Epithelial cell of proximal tubule (primary cell): ENCODE measurements around the gene SLC16A4. TPM values are rescaled to one million over a fixed set of nuclear protein-coding genes. Genes with fewer than 3 reads are reported as not detected.

Source experiments
- DNase-seq: peaks from one replicate; pipeline ENCODE4 v3.0.0-alpha.2; 2011; ENCODE audit warnings: low read depth
- H3K4me3 ChIP-seq: 2 replicates; pipeline ENCODE4 v1.5.1; 2011; ENCODE audit warnings: low read depth, mild to moderate bottlenecking, low read length
- CTCF ChIP-seq: conservative IDR thresholded peaks from 2 replicates; pipeline ENCODE4 v1.5.1; 2012; ENCODE audit warnings: low read depth, mild to moderate bottlenecking, low read length
- total RNA-seq: library from RNA; depleted of rRNA; stranded (reverse); fragments of >200 nt; gene quantifications from 2 replicates; pipeline ENCODE4 v1.2.3, GENCODE V29; 2015

The SLC16A4 gene
- total RNA-seq, 1 donor from 2014 or later, result 12.4 TPM

GRCh38 chr1:110318046-110318445 lies 72.8 kb downstream of the SLC16A4 start:
- no peak for TF ChIP-seq CTCF
- no peak overlapping the region for H3K4me3 ChIP-seq
- DNase-seq, result no peak

DNA sequence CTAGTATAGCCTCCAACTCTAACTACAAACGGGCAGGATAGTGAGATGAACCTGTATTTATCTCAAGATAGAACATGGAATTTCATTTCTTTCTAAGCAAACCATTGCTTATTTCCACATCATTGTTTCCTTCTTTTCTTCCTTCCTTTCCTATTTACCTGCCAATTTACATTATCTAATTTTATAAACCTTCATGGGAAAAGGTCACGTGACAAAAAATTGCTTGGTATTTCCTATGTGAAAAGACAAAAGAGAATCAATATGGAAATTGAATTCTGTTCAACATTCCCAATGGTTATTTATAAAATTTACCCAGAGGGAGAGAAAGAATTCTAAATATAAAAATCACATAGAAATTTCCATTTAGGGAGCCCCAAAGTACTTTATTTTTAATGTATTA lies 74.1 kb downstream of the SLC16A4 start:
- no peak for TF ChIP-seq CTCF
- H3K4me3 ChIP-seq, result no peak overlapping the region
- DNase-seq, result no peak

Other genes with a start within 250 kb of the SLC16A4 start
- gene SLC6A17, start 240.5 kb downstream of the SLC16A4 start, total RNA-seq, result 0.35 and 0.43 TPM in 2 replicates
- 2.1 and 4.2 TPM in 2 replicates for gene KCNC4, start 180.7 kb downstream of the SLC16A4 start, total RNA-seq
- gene RBM15, start 51.6 kb downstream of the SLC16A4 start, total RNA-seq, result 19.9 and 24.2 TPM in 2 replicates
- gene LAMTOR5, start 16.7 kb upstream of the SLC16A4 start, total RNA-seq, result 181 and 206 TPM in 2 replicates
- not detected in 2 replicates for gene PROK1, start 60.1 kb upstream of the SLC16A4 start, total RNA-seq
- not detected in 2 replicates for gene KCNA10, start 128.1 kb upstream of the SLC16A4 start, total RNA-seq
- gene KCNA2, start 215.3 kb upstream of the SLC16A4 start, total RNA-seq, result not detected in 2 replicates